ENCODE data around the gene TARBP2.

The TARBP2 gene

DNA sequence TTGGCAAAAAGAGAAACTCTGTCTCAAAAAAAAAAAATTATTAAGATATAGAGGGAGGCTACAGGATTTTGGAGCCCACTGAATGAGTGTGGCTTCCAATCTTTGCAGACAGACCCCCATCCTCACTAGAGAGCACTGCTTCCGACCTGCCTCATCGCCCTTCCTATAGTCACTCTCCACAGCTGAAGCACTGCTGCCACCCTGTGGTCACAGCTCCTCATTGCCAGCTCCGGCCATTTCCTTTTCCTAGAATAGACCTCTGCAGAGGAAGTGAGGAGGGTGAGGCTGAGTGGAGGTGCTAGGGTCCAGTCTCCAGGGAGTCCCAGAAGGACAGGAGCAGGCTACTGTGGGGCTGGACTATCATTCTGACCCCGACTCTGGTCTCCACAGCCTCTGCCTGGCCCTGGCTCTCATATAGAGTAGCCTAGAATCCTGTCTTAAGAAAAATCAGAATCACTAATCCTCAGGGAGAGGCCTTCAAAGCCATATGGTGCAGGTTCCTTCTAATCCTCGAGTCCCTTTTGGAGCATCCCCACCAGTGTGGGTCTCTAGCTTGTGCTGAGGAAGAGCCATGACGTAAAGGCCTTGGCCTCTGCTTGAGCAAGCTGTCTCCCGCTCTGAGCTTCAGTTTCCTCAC lies 7.6 kb downstream of the TARBP2 start:
- Histone ChIP-seq H3K27me3 (no peaks in the 10 kb centered on the region), H3K36me3 (peaks cover 29% of the 10 kb centered on the region), H3K4me1 (no peaks in the 10 kb centered on the region; the same call in 1 of the 2 replicates), H3K9me3 (no peaks in the 10 kb centered on the region), H3K4me3 (ENCODE audit: low read depth, low read length) (no peak overlapping the region)
- peak; percentile 88 for DNase-seq
- TF ChIP-seq, protein P1, sequence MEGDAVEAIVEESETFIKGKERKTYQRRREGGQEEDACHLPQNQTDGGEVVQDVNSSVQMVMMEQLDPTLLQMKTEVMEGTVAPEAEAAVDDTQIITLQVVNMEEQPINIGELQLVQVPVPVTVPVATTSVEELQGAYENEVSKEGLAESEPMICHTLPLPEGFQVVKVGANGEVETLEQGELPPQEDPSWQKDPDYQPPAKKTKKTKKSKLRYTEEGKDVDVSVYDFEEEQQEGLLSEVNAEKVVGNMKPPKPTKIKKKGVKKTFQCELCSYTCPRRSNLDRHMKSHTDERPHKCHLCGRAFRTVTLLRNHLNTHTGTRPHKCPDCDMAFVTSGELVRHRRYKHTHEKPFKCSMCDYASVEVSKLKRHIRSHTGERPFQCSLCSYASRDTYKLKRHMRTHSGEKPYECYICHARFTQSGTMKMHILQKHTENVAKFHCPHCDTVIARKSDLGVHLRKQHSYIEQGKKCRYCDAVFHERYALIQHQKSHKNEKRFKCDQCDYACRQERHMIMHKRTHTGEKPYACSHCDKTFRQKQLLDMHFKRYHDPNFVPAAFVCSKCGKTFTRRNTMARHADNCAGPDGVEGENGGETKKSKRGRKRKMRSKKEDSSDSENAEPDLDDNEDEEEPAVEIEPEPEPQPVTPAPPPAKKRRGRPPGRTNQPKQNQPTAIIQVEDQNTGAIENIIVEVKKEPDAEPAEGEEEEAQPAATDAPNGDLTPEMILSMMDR (IDR thresholded peaks at IDR 0.05; ENCODE audit: low read depth, low read length) = peak; percentile 98

DNA sequence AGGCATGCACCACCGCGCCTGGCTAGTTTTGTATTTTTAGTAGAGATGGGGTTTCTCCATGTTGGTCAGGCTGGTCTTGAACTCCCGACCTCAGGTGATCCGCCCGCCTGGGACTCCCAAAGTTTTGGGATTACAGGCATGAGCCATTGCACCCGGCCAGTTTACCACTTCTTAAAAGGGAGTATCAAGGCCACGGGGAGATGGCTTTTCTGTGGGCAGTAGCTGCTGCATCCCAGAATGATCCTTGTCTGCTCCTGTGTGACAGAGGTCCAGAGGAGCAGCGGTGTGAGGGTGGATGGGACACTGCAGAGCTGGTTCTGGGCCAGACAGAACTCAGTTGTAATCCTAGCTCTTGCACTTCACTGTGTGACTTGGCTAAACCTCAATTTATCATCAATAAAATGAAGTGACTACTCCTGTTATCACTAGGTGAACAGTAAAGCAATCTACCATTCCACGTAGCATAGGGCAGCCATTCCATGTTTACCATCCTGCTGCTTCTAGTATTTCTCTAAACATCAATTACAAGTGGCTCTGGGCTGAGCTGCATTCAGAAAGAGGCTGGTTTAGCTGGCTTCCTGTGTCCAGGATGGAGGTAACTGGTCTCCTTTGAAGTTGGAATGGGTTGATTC lies 9.2 kb downstream of the TARBP2 start:
- DNase-seq = no peak
- Histone ChIP-seq H3K9me3 (no peaks in the 10 kb centered on the region), H3K4me1 (no peaks in the 10 kb centered on the region; the same call in 1 of the 2 replicates), H3K27me3 (no peaks in the 10 kb centered on the region), H3K4me3 (ENCODE audit: low read depth, low read length) (no peak overlapping the region), H3K36me3 (peaks cover 23% of the 10 kb centered on the region)
- TF ChIP-seq, protein P1 (IDR thresholded peaks at IDR 0.05; ENCODE audit: low read depth, low read length) = no peak

DNA sequence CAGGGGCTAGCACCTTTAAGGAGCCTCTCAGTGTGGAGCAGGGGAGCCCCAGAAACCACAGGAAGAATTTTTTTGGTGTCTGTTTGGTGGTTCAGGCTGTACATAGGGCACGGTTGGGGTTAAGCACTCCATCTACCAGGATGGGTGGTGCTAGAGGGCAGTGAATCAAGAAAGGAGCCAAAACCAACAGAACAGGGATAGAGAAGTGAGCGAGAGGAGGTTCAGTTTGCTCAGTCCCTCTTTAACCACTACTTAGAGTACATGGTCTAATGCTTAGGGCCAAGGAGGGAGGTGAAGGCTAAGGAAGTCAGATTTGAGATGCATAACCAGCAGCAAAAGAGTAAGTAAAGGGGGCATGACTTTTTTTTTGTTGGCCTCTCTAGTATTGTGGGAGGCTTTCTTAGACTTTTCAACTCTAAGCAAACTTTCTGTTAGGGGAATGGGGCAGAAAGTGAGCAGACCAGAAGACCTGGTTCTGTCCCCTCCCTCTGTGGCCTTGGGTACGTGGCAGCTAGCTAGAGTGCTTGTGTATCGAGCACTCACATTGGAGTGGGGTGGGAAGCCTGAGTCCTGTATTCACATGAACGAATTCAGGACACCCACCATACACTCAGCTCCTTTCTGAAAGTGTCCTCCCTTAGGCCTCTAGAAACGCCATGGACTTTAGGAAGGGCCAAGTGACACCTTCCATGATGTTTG lies 12.8 kb downstream of the TARBP2 start:
- Histone ChIP-seq H3K27me3 (no peaks in the 10 kb centered on the region), H3K36me3 (peaks cover 11% of the 10 kb centered on the region), H3K9me3 (no peaks in the 10 kb centered on the region), H3K4me3 (ENCODE audit: low read depth, low read length) (no peak overlapping the region), H3K4me1 (no peaks in the 10 kb centered on the region; the same call in 1 of the 2 replicates)
- TF ChIP-seq, protein P1 (IDR thresholded peaks at IDR 0.05; ENCODE audit: low read depth, low read length) = no peak
- DNase-seq = no peak

DNA sequence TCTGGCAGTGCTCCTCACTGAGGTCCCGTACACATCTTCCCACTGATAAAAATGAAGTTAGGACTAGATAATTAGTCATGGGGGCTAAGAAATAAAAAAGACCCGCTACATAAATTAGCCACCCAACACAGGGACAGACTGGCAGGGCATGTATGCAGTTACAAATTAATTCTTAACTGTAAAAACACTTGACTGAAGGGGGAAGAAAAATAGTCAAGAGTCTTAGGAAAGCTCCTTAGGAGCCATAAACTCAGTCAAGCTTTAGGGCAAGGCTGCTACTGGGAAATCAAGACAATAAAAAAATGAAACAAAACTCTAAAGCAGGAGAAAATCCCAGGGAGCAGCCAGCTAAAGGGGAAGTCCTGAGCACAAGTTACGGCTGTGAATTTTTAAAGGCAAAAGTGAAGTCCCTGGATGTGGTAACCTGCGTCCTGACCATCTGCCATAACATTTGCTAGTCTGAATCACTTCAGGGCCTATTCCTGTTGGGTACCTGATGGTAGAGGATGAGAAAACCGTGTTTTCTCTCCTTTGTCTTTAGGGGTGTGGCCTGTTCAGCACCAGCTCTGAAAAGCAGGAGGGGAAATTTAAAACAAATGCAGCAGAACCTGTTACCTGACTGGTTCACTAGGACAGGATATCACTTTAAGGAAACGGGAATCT lies 13.7 kb downstream of the TARBP2 start:
- DNase-seq = no peak
- Histone ChIP-seq H3K27me3 (no peaks in the 10 kb centered on the region), H3K4me3 (ENCODE audit: low read depth, low read length) (no peak overlapping the region), H3K36me3 (peaks cover 11% of the 10 kb centered on the region), H3K4me1 (no peaks in the 10 kb centered on the region), H3K9me3 (no peaks in the 10 kb centered on the region)
- TF ChIP-seq, protein P1 (IDR thresholded peaks at IDR 0.05; ENCODE audit: low read depth, low read length) = no peak

DNA sequence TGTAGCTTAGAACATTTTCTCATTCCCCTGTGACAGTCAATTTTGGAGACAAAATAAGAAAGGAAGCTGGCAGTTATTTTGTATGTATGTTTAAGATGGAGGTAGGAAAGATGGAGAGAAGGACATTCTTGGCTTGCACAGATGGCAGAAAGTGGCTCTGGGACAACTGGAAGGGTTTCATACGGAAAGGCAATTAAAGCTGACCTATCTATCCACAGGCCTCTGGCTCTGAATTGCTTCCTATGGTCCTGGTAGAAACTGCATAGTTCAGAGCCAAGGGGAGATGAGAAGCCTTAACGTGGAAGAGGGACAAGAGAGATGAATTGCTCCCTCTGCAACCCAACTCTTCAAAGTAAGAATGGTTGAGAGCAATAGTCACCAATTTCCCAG lies 14.2 kb downstream of the TARBP2 start:
- TF ChIP-seq, protein P1 (IDR thresholded peaks at IDR 0.05; ENCODE audit: low read depth, low read length) = no peak
- H3K27me3 ChIP-seq = no peaks in the 10 kb centered on the region
- peaks cover 11% of the 10 kb centered on the region for H3K36me3 ChIP-seq
- H3K4me1 ChIP-seq = no peaks in the 10 kb centered on the region
- no peak for DNase-seq
- no peak overlapping the region for H3K4me3 ChIP-seq (ENCODE audit: low read depth, low read length)
- H3K9me3 ChIP-seq = no peaks in the 10 kb centered on the region

All from BE2C (cell line).